HG02588 (cell line): Measurements from ENCODE around the gene CTBP1.

Experiments used
- ATAC-seq: cut with Tn5 transposase; IDR thresholded peaks from one replicate; pipeline ENCODE4 v1.9.1; 2021; ENCODE audit warnings: mild to moderate bottlenecking, moderate library complexity; ENCODE audit not compliant: unreplicated experiment

Gene CTBP1

GRCh38 chr4:1250921-1251772 is 2.2 kb upstream of the CTBP1 start:
- ATAC-seq = no peak

- no peak for ATAC-seq
Observed at GRCh38 chr4:1250527-1250812, 1.5 kb upstream of the CTBP1 start.

- ATAC-seq = peak; percentile 12
Observed at GRCh38 chr4:1249731-1250526, 999 bp upstream of the CTBP1 start.

- peak; percentile 52 for ATAC-seq
Observed at GRCh38 chr4:1249148-1249730, 309 bp upstream of the CTBP1 start.

GRCh38 chr4:1247864-1248244 is 1.1 kb downstream of the CTBP1 start:
- ATAC-seq = no peak

- ATAC-seq = no peak
Observed at GRCh38 chr4:1246901-1247863, 1.7 kb downstream of the CTBP1 start.

GRCh38 chr4:1246111-1246881 is 2.6 kb downstream of the CTBP1 start:
- no peak for ATAC-seq

- no peak for ATAC-seq
Observed at GRCh38 chr4:1245481-1246051, 3.4 kb downstream of the CTBP1 start.

- ATAC-seq = no peak
Observed at GRCh38 chr4:1244978-1245471, 3.9 kb downstream of the CTBP1 start.

- ATAC-seq = no peak
Observed at GRCh38 chr4:1244081-1244977, 4.6 kb downstream of the CTBP1 start.

- no peak for ATAC-seq
Observed at GRCh38 chr4:1243451-1244080, 5.4 kb downstream of the CTBP1 start.

GRCh38 chr4:1242506-1243450 is 6.2 kb downstream of the CTBP1 start:
- ATAC-seq = no peak

GRCh38 chr4:1241936-1242505 is 6.9 kb downstream of the CTBP1 start:
- no peak for ATAC-seq

GRCh38 chr4:1241466-1241935 is 7.4 kb downstream of the CTBP1 start:
- no peak for ATAC-seq

GRCh38 chr4:1240721-1241465 is 8.0 kb downstream of the CTBP1 start:
- no peak for ATAC-seq

GRCh38 chr4:1239950-1240307 is 9.0 kb downstream of the CTBP1 start:
- no peak for ATAC-seq
